Lower leg skin (tissue), 4 donors: ENCODE results near the gene APCDD1L. TPM values are rescaled to one million over a fixed set of nuclear protein-coding genes. Genes with fewer than 3 reads are reported as not detected.

Experiments
- DNase-seq, 2 donors: peaks; one replicate each; pipeline ENCODE4 v3.0.0-alpha.2; 2019; ENCODE audit warnings: low spot score in 2 of 2
- H3K4me3 ChIP-seq: fragments of 200-600 bp; sonication (generic); 2 replicates; pipeline ENCODE4 v1.5.1; 2017; ENCODE audit warnings: mild to moderate bottlenecking, low read depth; ENCODE audit not compliant: poor library complexity, severe bottlenecking
- POLR2A ChIP-seq, 2 donors: fragments of 450-650 bp; IDR thresholded peaks; one replicate each; pipeline ENCODE4 v1.6.1; 2016 to 2017; ENCODE audit warnings: antibody characterized with exemption in 2 of 2, mild to moderate bottlenecking in 1 of 2, moderate library complexity in 1 of 2
- WGBS, 2 donors: methylation state at CpG; one replicate each; pipeline ENCODE4 v1.1.5; 2018; 5-methylcytosine and 5-hydroxymethylcytosine counted together
- intact Hi-C: fragments of 100-400 bp; cut with DNase I; formaldehyde crosslinking; loops from one replicate; pipeline ENCODE4 v1.15.0; 2023; ENCODE audit warnings: low total_unique reads
- total RNA-seq, 4 donors: library from RNA; depleted of rRNA; stranded (reverse); fragments of >200 nt; gene quantifications; one replicate each; pipeline ENCODE4 v1.1.0, GENCODE V29; 2016
- TF ChIP-seq, protein P1 (sequence below), 3 donors: fragments of 450-650 bp; IDR thresholded peaks; one replicate each; pipeline ENCODE4 v1.5.1; 2016; ENCODE audit warnings: antibody characterized with exemption in 3 of 3, mild to moderate bottlenecking in 3 of 3, moderate library complexity in 2 of 3

The APCDD1L gene
- total RNA-seq, 4 donors from 2014 or later: 0.49 to 2.4 (median 1.4) TPM

DNA sequence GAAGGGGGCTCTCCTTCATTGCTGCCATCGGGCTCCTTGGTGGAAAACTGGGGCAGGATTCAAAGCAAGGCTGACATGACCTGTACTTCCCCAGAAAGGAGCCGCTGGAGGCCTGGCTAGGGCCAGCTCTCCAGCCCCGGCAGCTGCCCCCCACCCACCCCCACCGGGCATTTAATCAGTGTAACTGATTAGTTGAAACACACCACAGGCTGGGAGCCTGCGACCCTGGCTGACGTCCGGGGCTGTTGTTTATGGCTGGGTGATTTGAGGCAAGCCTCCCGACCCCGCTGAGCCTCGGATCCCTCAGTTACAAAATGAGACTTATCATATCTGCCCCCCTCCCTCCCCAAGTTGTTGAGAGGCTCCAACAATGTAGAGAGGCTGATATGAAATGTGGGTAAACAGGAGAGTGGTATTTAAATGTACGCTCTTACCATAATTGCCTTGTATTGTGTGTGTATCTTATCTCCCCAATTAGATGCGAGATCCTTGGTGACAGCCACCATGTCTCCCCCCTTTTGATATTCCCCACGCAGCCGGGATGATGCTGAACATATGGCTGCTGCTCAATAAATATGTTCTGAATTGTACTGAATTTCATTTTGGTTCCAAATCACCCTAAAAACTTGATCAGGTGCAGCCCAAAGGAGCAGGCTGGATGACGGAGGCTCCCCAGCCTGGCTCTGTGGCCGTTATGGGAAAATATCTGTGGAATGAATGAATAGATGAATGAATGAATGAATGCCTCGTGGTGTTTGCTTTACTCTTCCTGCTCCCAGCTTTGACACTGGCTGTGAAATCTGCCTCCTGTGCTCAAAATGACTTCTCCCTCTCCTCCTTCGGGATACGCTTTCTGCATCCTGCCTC lies 31.8 kb upstream of the APCDD1L start:
- TF ChIP-seq, protein P1, sequence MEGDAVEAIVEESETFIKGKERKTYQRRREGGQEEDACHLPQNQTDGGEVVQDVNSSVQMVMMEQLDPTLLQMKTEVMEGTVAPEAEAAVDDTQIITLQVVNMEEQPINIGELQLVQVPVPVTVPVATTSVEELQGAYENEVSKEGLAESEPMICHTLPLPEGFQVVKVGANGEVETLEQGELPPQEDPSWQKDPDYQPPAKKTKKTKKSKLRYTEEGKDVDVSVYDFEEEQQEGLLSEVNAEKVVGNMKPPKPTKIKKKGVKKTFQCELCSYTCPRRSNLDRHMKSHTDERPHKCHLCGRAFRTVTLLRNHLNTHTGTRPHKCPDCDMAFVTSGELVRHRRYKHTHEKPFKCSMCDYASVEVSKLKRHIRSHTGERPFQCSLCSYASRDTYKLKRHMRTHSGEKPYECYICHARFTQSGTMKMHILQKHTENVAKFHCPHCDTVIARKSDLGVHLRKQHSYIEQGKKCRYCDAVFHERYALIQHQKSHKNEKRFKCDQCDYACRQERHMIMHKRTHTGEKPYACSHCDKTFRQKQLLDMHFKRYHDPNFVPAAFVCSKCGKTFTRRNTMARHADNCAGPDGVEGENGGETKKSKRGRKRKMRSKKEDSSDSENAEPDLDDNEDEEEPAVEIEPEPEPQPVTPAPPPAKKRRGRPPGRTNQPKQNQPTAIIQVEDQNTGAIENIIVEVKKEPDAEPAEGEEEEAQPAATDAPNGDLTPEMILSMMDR (IDR thresholded peaks at IDR 0.05): no peak
- no peak for TF ChIP-seq POLR2A (IDR thresholded peaks at IDR 0.05)
- peak in 1 of 2 donors; percentile 72 for DNase-seq
- intact Hi-C loops: no loop called here
- 69 to 79% methylated on average over 19 of the region's 19 CpGs for WGBS, 2 donors
- H3K4me3 ChIP-seq: no peak overlapping the region

DNA sequence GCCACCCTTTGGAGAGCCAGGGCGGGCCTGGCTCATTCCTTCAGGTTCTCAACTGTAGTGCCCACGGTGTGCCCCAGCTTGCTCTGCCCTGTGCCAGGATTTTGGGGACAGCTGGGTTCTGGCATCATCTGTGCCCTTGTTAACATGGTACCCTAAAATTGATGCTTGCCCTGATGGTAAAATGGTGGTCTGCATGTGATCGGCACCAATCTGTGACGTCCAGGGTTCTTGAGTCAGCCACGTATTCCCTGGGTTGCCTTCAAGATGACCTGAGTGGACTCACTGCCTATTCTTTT lies 31.2 kb upstream of the APCDD1L start:
- no peak for TF ChIP-seq POLR2A (IDR thresholded peaks at IDR 0.05)
- TF ChIP-seq, protein P1 (IDR thresholded peaks at IDR 0.05): no peak
- intact Hi-C loops: no loop called here
- peak in 1 of 2 donors; percentile 46 for DNase-seq
- H3K4me3 ChIP-seq: no peak overlapping the region
- 94 to 96% methylated on average over 5 of the region's 5 CpGs for whole genome bisulfite sequencing, 2 donors

- peak in 1 of 2 donors; percentile 45 for DNase-seq
- no peak overlapping the region for H3K4me3 ChIP-seq
- no peak for TF ChIP-seq POLR2A (IDR thresholded peaks at IDR 0.05)
- TF ChIP-seq, protein P1 (IDR thresholded peaks at IDR 0.05): no peak
- intact Hi-C loops: no loop called here
- 80 to 85% methylated on average over 17 of the region's 17 CpGs for WGBS, 2 donors
Measured at GRCh38 chr20:58545565-58546415, 30.6 kb upstream of the APCDD1L start.

- WGBS, 2 donors: 91 to 97% methylated on average over 4 of the region's 4 CpGs
- TF ChIP-seq, protein P1 (IDR thresholded peaks at IDR 0.05): no peak
- no peak for TF ChIP-seq POLR2A (IDR thresholded peaks at IDR 0.05)
- peak in 1 of 2 donors; percentile 57 for DNase-seq
- H3K4me3 ChIP-seq: no peak overlapping the region
- intact Hi-C loops: no loop called here
Measured at GRCh38 chr20:58544891-58545290, 29.7 kb upstream of the APCDD1L start.

GRCh38 chr20:58544286-58544685 lies 29.1 kb upstream of the APCDD1L start:
- TF ChIP-seq POLR2A (IDR thresholded peaks at IDR 0.05): no peak
- TF ChIP-seq, protein P1 (IDR thresholded peaks at IDR 0.05): no peak
- peak in 1 of 2 donors; percentile 8 for DNase-seq
- WGBS, 2 donors: 77 to 79% methylated on average over 10 of the region's 10 CpGs
- no peak overlapping the region for H3K4me3 ChIP-seq
- intact Hi-C loops: no loop called here
